Measurements from ENCODE around the gene PODN. TPM values are rescaled to one million over a fixed set of nuclear protein-coding genes. Genes with fewer than 3 reads are reported as not detected.
A peak's percentile ranks its signal among the peaks of the same experiment; 100 is the strongest.

Gene PODN
- total RNA-seq, 3 donors from 2014 or later: 5.8 to 69.2 (median 18.1) TPM

GRCh38 chr1:53115403-53116306, 53.6 kb downstream of the PODN start:
- no peak for TF ChIP-seq CTCF (IDR thresholded peaks at IDR 0.05)
- ATAC-seq: no peak
- peaks cover 9% of the 10 kb centered on the region for H3K4me1 ChIP-seq (ENCODE audit: low read depth)
- H3K36me3 ChIP-seq (ENCODE audit: low read depth): no peaks in the 10 kb centered on the region
- intact Hi-C loops (cut with DNase I, micrococcal nuclease): no loop called here
- no peak overlapping the region for H3K4me3 ChIP-seq
- no peaks in the 10 kb centered on the region for H3K9me3 ChIP-seq
- DNase-seq: peak in 1 of 3 donors; percentile 40

- intact Hi-C loops (cut with DNase I, micrococcal nuclease): no loop called here
- DNase-seq (no peak), ATAC-seq (no peak)
- Histone ChIP-seq H3K9me3 (no peaks in the 10 kb centered on the region), H3K4me1 (ENCODE audit: low read depth) (peaks cover 2% of the 10 kb centered on the region), H3K4me3 (no peak overlapping the region), H3K36me3 (ENCODE audit: low read depth) (no peaks in the 10 kb centered on the region)
- no peak for TF ChIP-seq CTCF (IDR thresholded peaks at IDR 0.05)
Observed at GRCh38 chr1:53116307-53116810, 54.3 kb downstream of the PODN start.

- H3K9me3 ChIP-seq: no peaks in the 10 kb centered on the region
- no peaks in the 10 kb centered on the region for H3K4me1 ChIP-seq (ENCODE audit: low read depth)
- DNase-seq (no peak), ATAC-seq (no peak)
- no peaks in the 10 kb centered on the region for H3K36me3 ChIP-seq (ENCODE audit: low read depth)
- no peak overlapping the region for H3K4me3 ChIP-seq
- intact Hi-C loops (cut with DNase I, micrococcal nuclease): no loop called here
- TF ChIP-seq CTCF (IDR thresholded peaks at IDR 0.05): no peak
Observed at GRCh38 chr1:53116933-53117600, 55.1 kb downstream of the PODN start.

GRCh38 chr1:53117836-53118235, 55.8 kb downstream of the PODN start:
- DNase-seq (no peak), ATAC-seq (no peak)
- no peaks in the 10 kb centered on the region for H3K9me3 ChIP-seq
- H3K4me1 ChIP-seq (ENCODE audit: low read depth): no peaks in the 10 kb centered on the region
- H3K36me3 ChIP-seq (ENCODE audit: low read depth): no peaks in the 10 kb centered on the region
- H3K4me3 ChIP-seq: no peak overlapping the region
- intact Hi-C loops (cut with DNase I, micrococcal nuclease): no loop called here
- TF ChIP-seq CTCF (IDR thresholded peaks at IDR 0.05): no peak

GRCh38 chr1:53120659-53121058, 58.6 kb downstream of the PODN start:
- Histone ChIP-seq H3K4me3 (no peak overlapping the region), H3K36me3 (ENCODE audit: low read depth) (no peaks in the 10 kb centered on the region), H3K9me3 (no peaks in the 10 kb centered on the region), H3K4me1 (ENCODE audit: low read depth) (no peaks in the 10 kb centered on the region)
- no peak for ATAC-seq
- intact Hi-C loops (cut with DNase I, micrococcal nuclease): no loop called here
- TF ChIP-seq CTCF (IDR thresholded peaks at IDR 0.05): no peak
- DNase-seq: peak in 1 of 3 donors; percentile 14
